WI38 (cell line): ENCODE data around the gene SPOPL.
"Not testable (repeated sequence)": the region's sequence is repeated elsewhere in the genome, so short reads cannot be mapped to it uniquely, and the experiment has no call there.

ENCODE experiments used
- H3K4me3 ChIP-seq: 2 replicates; pipeline ENCODE4 v1.5.1; 2011; ENCODE audit warnings: low read depth, mild to moderate bottlenecking, control low read depth, low read length
- TF ChIP-seq, protein P1 (sequence below): IDR thresholded peaks from 2 replicates; pipeline ENCODE4 v1.5.1; 2012; ENCODE audit warnings: low read depth, mild to moderate bottlenecking, control low read depth, low read length

Gene SPOPL

DNA sequence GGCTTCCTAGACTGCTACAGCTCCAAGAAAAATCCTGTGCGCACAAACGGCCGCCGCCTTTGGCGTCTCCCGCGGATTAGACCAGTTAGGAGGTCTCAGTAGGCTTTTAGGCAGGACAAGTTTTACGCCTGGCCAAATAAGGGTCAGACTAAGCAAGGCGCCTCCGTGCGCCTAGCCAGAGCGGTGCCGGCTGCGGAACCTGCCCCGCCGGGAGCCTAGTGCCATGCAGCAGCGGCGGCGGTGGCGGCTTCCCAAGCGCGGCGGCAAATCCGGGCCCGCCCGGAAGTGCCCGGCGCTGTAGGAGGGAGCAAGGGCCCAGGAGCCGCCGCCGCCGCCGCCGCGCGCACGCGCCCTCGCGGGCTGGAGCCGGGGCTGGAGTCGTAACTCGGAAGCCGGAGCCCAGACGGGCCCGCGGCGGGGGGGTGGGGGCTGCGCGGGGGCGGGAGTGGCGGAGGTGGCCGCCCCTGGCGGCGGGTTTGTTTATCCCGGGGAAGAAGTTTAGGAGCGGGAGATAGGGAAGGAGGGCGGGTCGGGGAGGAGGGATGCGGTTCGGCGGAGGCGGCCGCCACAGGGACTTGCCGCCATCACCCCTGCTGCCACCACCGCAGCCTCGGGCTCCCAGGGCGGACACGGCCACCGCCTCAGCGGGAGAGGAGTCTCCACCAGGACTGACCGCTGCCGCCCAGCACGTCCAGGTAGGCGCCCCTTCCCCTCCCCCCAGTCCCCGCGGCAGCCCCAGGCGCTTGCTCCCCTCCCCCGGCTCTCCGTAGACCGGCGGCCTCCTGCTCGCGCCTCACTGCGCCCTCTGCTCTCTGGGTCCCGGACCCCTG, at the start of gene SPOPL:
Gene SPOPL (plus strand): TSS at position 346 of the 830 bp plus-strand sequence. CDS start 48,447 bp downstream, outside the sequence.
- TF ChIP-seq, protein P1, sequence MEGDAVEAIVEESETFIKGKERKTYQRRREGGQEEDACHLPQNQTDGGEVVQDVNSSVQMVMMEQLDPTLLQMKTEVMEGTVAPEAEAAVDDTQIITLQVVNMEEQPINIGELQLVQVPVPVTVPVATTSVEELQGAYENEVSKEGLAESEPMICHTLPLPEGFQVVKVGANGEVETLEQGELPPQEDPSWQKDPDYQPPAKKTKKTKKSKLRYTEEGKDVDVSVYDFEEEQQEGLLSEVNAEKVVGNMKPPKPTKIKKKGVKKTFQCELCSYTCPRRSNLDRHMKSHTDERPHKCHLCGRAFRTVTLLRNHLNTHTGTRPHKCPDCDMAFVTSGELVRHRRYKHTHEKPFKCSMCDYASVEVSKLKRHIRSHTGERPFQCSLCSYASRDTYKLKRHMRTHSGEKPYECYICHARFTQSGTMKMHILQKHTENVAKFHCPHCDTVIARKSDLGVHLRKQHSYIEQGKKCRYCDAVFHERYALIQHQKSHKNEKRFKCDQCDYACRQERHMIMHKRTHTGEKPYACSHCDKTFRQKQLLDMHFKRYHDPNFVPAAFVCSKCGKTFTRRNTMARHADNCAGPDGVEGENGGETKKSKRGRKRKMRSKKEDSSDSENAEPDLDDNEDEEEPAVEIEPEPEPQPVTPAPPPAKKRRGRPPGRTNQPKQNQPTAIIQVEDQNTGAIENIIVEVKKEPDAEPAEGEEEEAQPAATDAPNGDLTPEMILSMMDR, result no peak
- peak within 1 kb of the TSS; percentile 85 for H3K4me3 ChIP-seq

DNA sequence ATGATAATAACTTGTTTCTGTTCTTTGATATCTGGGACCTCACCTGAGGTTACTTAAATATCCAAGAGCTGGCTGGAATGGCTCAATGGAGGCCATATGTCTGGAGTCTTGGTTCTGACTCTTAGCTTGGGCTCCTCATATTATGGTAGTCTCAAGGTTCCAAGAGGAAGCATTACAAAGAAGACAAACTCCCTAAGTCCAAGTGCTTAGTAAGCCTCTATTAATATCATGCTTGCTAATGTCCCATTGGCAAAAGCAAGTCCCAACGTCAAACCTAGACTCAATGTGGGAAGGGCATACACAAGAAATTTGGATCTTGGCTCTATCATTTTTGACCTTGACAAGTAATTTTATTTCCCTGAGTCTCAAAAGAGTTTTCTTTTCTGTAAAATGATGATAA, 49.2 kb upstream of the SPOPL start:
- no peak overlapping the region for H3K4me3 ChIP-seq
- TF ChIP-seq, protein P1, result no peak

DNA sequence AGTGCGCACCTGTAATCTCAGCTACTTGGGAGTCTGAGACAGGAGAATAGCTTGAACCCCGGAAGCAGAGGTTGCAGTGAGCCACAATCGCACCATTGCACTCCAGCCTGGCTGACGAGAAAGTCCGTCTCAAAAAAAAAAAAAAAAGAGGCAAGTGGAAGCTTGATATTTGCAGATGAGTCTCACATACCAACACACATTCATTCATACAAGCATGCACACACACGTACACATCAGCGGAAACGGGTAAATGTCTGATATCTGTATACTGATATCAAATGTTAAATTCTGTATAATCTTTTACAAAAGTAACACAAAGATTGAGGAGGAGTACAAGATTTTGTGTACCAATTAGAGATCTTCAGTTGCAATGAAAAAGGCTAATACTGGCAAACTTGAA, 47.8 kb upstream of the SPOPL start:
- no peak overlapping the region for H3K4me3 ChIP-seq
- TF ChIP-seq, protein P1, result no peak

DNA sequence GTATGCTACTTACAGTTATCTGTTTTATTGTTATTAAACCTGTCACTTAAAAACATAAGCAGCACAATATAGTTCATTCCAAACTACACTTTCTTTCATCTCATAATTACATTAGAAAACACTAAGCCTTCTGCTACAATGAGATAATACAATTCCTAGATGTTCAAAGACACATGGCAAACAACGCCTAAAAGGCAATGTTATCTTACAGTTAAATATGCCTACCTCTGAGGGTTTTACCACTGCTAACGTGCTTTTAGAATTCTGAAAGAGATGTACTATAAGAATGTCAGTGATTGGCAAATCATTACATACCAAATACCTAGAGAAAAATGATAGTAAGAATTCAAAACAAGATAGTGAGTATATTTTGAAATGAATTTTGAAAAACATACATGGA, 46.8 kb upstream of the SPOPL start:
- TF ChIP-seq, protein P1, result no peak

DNA sequence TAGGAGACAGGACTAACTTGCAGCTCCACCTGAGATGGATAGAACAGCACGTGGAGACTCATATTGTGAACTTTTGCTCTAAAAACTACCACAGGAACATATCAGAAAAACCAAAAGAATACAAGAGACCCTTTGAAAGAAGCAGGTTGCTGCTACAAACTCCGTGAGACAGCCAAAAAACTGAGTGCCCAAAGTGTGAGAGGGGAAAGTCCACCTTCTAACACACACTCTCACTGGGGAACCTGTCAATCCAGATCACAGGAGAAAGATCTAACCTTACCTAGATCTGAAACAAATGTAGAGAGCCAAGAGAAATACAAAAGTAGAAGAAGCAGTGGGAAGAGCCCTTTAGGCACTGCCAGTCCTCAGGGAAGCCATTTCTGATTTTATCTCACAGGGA, 46.3 kb upstream of the SPOPL start:
- H3K4me3 ChIP-seq, result no peak overlapping the region
- TF ChIP-seq, protein P1, result no peak

More for the DNA sequence above, 46.8 kb upstream of the SPOPL start:
- H3K4me3 ChIP-seq, result no peak overlapping the region

DNA sequence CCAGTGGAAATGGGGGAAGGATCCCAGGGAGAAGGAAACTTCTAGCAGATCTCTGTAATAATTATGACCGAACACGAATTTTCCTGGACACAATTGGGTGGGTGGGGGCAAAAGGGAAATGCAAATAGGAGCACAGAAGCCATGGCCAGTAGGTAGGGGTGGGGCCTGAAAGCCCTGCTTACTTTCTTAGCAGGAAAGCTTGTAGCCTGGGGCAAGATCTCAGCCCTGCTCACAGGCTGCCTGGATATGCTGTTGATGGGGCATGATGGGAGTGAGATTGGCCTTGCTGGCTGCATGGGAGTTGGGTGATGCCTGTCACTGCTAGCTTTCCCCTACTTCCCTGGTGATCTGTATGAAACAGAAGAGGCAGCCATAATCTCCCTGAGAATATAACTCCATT, 45.9 kb upstream of the SPOPL start:
- TF ChIP-seq, protein P1, result no peak
- H3K4me3 ChIP-seq, result no peak overlapping the region

DNA sequence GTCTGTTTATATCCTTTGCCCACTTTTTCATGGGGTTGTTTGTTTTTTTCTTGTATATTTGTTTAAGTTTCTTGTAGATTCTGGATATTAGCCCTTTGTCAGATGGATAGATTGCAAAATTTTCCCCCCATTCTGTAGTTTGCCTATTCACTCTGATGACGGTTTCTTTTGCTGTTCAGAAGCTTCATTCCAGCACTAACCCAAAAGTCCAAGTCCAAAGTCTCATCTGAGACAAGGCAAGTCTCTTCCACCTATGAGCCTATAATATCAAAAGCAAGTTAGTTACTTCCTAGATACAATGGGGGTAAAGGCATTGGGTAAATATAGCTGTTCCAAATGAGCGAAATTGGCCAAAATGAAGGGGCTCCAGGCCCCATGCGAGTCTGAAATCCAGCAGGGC, 38.9 kb upstream of the SPOPL start:
- H3K4me3 ChIP-seq, result not testable (repeated sequence)
